GM21526 (cell line): ENCODE results near the gene TRPC5OS.

Experiments
- ATAC-seq: cut with Tn5 transposase; IDR thresholded peaks from one replicate; pipeline ENCODE4 v1.9.1; 2021; ENCODE audit warnings: moderate library complexity; ENCODE audit not compliant: unreplicated experiment, low FRiP score

TRPC5OS gene

GRCh38 chrX:111875881-111876280, at the start of gene TRPC5OS:
Gene TRPC5OS, plus strand, starts transcription at chrX:111876181. Its CDS starts 25,669 bp downstream, at chrX:111901850.
- ATAC-seq: no peak

- no peak for ATAC-seq
Observed at GRCh38 chrX:111829345-111829744, 46.6 kb upstream of the TRPC5OS start.

- ATAC-seq: no peak
Observed at GRCh38 chrX:111830571-111830970, 45.4 kb upstream of the TRPC5OS start.

GRCh38 chrX:111831343-111831742, 44.6 kb upstream of the TRPC5OS start:
- no peak for ATAC-seq

- no peak for ATAC-seq
Observed at GRCh38 chrX:111837197-111837596, 38.8 kb upstream of the TRPC5OS start.

GRCh38 chrX:111847491-111848133, 28.4 kb upstream of the TRPC5OS start:
- no peak for ATAC-seq

- ATAC-seq: no peak
Observed at GRCh38 chrX:111848541-111848940, 27.4 kb upstream of the TRPC5OS start.

- no peak for ATAC-seq
Observed at GRCh38 chrX:111850975-111851374, 25.0 kb upstream of the TRPC5OS start.

- no peak for ATAC-seq
Observed at GRCh38 chrX:111854556-111855490, 21.2 kb upstream of the TRPC5OS start.

- ATAC-seq: no peak
Observed at GRCh38 chrX:111857534-111858060, 18.4 kb upstream of the TRPC5OS start.

- no peak for ATAC-seq
Observed at GRCh38 chrX:111861605-111862004, 14.4 kb upstream of the TRPC5OS start.

GRCh38 chrX:111867236-111867635, 8.7 kb upstream of the TRPC5OS start:
- no peak for ATAC-seq

- ATAC-seq: peak; percentile 53
Observed at GRCh38 chrX:111868726-111869638, 7.0 kb upstream of the TRPC5OS start.

- ATAC-seq: peak; percentile 85
Observed at GRCh38 chrX:111869639-111870034, 6.3 kb upstream of the TRPC5OS start.

- no peak for ATAC-seq
Observed at GRCh38 chrX:111874241-111874640, 1.7 kb upstream of the TRPC5OS start.

GRCh38 chrX:111876646-111877045, 665 bp downstream of the TRPC5OS start:
- no peak for ATAC-seq

- ATAC-seq: no peak
Observed at GRCh38 chrX:111877681-111878080, 1.7 kb downstream of the TRPC5OS start.

GRCh38 chrX:111880735-111881134, 4.8 kb downstream of the TRPC5OS start:
- ATAC-seq: no peak

GRCh38 chrX:111881715-111882114, 5.7 kb downstream of the TRPC5OS start:
- ATAC-seq: no peak

- ATAC-seq: no peak
Observed at GRCh38 chrX:111886678-111887077, 10.7 kb downstream of the TRPC5OS start.
